Neural crest cell (in vitro differentiated cells): ENCODE data around the gene DUSP8. TPM values are rescaled to one million over a fixed set of nuclear protein-coding genes. Genes with fewer than 3 reads are reported as not detected.

Experiments
- DNase-seq: peaks from one replicate; pipeline ENCODE4 v3.0.0; 2021; ENCODE audit warnings: low read depth, mixed read lengths, low spot score
- H3K27ac Mint-ChIP-seq: one replicate; pipeline ENCODE4 v1.8.0; 2021; ENCODE audit warnings: mild to moderate bottlenecking, mixed read lengths; ENCODE audit not compliant: unreplicated experiment
- H3K27me3 Mint-ChIP-seq: 2 replicates; pipeline ENCODE4 v1.8.0; 2021; ENCODE audit warnings: low read depth, mild to moderate bottlenecking, mixed read lengths
- H3K36me3 Mint-ChIP-seq: 2 replicates; pipeline ENCODE4 v1.8.0; 2021; ENCODE audit warnings: low read depth, mild to moderate bottlenecking, mixed read lengths
- H3K4me1 Mint-ChIP-seq: 2 replicates; pipeline ENCODE4 v1.8.0; 2021; ENCODE audit warnings: mixed read lengths
- H3K4me3 Mint-ChIP-seq: one replicate; pipeline ENCODE4 v1.8.0; 2021; ENCODE audit warnings: mild to moderate bottlenecking, mixed read lengths
- H3K9me3 Mint-ChIP-seq: 2 replicates; pipeline ENCODE4 v1.8.0; 2021; ENCODE audit warnings: mixed read lengths
- CTCF ChIP-seq: fragments of 200-600 bp; sonication (generic); conservative IDR thresholded peaks from 2 replicates; pipeline ENCODE4 v1.5.0; 2021; ENCODE audit warnings: antibody characterized with exemption, mild to moderate bottlenecking
- total RNA-seq: library from RNA; stranded (reverse); gene quantifications from 2 replicates; pipeline ENCODE4 v1.2.1, GENCODE V29; 2021

DUSP8 gene
- total RNA-seq, 1 donor from 2014 or later, result 10.1 TPM

GRCh38 chr11:1557051-1557884 is 14.8 kb downstream of the DUSP8 start:
- Mint-ChIP-seq H3K4me1 (no peaks in the 10 kb centered on the region), H3K9me3 (no peaks in the 10 kb centered on the region), H3K36me3 (no peaks in the 10 kb centered on the region), H3K27ac (peak overlapping the region; percentile 27), H3K27me3 (peaks cover 20% of the 10 kb centered on the region), H3K4me3 (no peak overlapping the region)
- no peak for DNase-seq
- no peak for TF ChIP-seq CTCF

- TF ChIP-seq CTCF, result no peak
- DNase-seq, result no peak
- Mint-ChIP-seq H3K27me3 (peaks cover 19% of the 10 kb centered on the region), H3K27ac (no peak overlapping the region), H3K4me1 (no peaks in the 10 kb centered on the region), H3K36me3 (no peaks in the 10 kb centered on the region), H3K9me3 (no peaks in the 10 kb centered on the region), H3K4me3 (no peak overlapping the region)
Measured at GRCh38 chr11:1556278-1556902, 15.7 kb downstream of the DUSP8 start.

- no peak for DNase-seq
- TF ChIP-seq CTCF, result no peak
- Mint-ChIP-seq H3K27me3 (peaks cover 19% of the 10 kb centered on the region), H3K9me3 (no peaks in the 10 kb centered on the region), H3K4me3 (no peak overlapping the region), H3K4me1 (no peaks in the 10 kb centered on the region), H3K27ac (no peak overlapping the region), H3K36me3 (no peaks in the 10 kb centered on the region)
Measured at GRCh38 chr11:1555713-1556153, 16.3 kb downstream of the DUSP8 start.

- Mint-ChIP-seq H3K4me1 (no peaks in the 10 kb centered on the region), H3K4me3 (no peak overlapping the region), H3K27me3 (peaks cover 23% of the 10 kb centered on the region), H3K36me3 (no peaks in the 10 kb centered on the region), H3K9me3 (no peaks in the 10 kb centered on the region), H3K27ac (no peak overlapping the region)
- TF ChIP-seq CTCF, result no peak
- DNase-seq, result no peak
Measured at GRCh38 chr11:1554981-1555712, 16.9 kb downstream of the DUSP8 start.

- no peak for DNase-seq
- Mint-ChIP-seq H3K27ac (no peak overlapping the region), H3K9me3 (no peaks in the 10 kb centered on the region), H3K27me3 (peaks cover 34% of the 10 kb centered on the region), H3K4me3 (no peak overlapping the region), H3K36me3 (no peaks in the 10 kb centered on the region), H3K4me1 (peaks cover 5% of the 10 kb centered on the region)
- no peak for TF ChIP-seq CTCF
Measured at GRCh38 chr11:1553808-1554594, 18.1 kb downstream of the DUSP8 start.
